ENCODE data around the gene STX19. TPM values are rescaled to one million over a fixed set of nuclear protein-coding genes. Genes with fewer than 3 reads are reported as not detected.

Gene STX19, protein sequence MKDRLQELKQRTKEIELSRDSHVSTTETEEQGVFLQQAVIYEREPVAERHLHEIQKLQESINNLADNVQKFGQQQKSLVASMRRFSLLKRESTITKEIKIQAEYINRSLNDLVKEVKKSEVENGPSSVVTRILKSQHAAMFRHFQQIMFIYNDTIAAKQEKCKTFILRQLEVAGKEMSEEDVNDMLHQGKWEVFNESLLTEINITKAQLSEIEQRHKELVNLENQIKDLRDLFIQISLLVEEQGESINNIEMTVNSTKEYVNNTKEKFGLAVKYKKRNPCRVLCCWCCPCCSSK
- not detected for total RNA-seq

GRCh38 chr3:94028093-94028837 lies at the start of gene STX19:
TSS of gene STX19 (minus strand) at chr3:94028597. CDS start at chr3:94015269, 13,328 bp downstream.

GRCh38 chr3:94062513-94063404 lies 34.4 kb upstream of the STX19 start, which contains the start of the genes DHFR2 and NSUN3:
TSS of gene DHFR2 (minus strand) at chr3:94062916. CDS start at chr3:94061511, 1,405 bp downstream.
TSS of gene NSUN3 (plus strand) at chr3:94063061. CDS start at chr3:94063127, 66 bp downstream.

DNA sequence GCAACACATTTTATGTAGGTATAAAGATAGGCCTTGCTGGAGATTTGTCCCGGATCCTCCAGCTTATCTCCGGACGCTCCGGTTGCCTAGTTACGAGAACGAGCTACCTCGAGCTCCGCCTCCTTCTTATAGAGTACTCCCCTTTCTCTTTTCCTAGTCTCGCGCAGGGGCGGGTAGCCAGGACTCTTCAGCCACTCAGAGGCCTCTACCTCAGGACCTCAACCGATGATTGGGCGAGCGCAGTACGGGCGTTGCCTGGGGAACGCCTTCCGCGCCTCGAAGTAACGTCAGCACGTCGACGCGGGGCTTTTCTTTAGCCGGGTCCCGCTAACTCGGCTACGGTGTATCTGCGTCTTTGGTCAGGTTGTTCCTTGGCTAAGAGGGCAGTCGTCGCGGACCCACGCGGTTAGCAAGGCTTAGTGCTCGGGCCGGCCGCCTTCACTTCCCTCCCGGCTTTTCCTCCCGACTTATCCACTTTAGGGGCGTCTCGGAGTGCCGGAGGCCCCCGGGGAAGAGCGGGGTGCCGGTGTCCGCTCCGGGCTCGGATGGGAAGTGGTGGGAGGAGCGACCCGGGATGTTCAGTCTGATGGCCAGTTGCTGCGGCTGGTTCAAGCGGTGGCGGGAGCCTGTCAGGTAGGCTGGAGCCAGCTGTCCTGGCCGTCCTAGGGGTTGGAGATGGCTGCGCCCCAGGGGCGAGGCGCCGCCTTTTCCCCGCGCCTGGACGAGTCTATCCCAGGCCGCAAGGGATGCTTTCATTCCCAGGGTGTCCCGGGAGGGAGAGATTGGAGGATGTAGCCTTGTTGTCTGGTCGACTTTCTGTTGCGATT lies 48.3 kb downstream of the STX19 start, which contains the start of gene ARL13B:
TSS of gene ARL13B (plus strand) at position 306 of the 827 bp plus-strand sequence. CDS start at position 575, 269 bp downstream.

GRCh38 chr3:93973131-93974126 lies 55.0 kb downstream of the STX19 start, which contains the start of gene PROS1:
TSS of gene PROS1 (minus strand) at chr3:93973896. CDS start at chr3:93973749, 147 bp downstream.

Small RNA genes within 50 kb of the gene (small RNA-seq; reads per million reads assigned to genes)
- not detected for gene RF00019 (ENCODE audit: low replicate concordance)
- gene RNU6-511P (ENCODE audit: low replicate concordance) = not detected

Other genes with a start within 250 kb of the STX19 start
- 27.5 TPM for gene PROS1, start 54.7 kb downstream of the STX19 start, total RNA-seq
- gene ARL13B, start 48.4 kb downstream of the STX19 start, total RNA-seq = 11.3 TPM
- 6.2 TPM for gene DHFR2, start 34.3 kb upstream of the STX19 start, total RNA-seq
- gene NSUN3, start 34.5 kb upstream of the STX19 start, total RNA-seq = 24.4 TPM

Data from metanephros (tissue), 2 donors.